Activated T-helper 17 cell treated with anti-CD3 and anti-CD28 coated beads, Interleukin-2, amount 50 U/mL, for 72 hours (primary cell): ENCODE measurements around the gene USP25. TPM values are rescaled to one million over a fixed set of nuclear protein-coding genes. Genes with fewer than 3 reads are reported as not detected.

Source experiments
- ATAC-seq: fragments of 150-1000 bp; cut with Tn5 transposase; replicated peaks from 2 replicates; pipeline ENCODE4 v1.10.0; 2021; ENCODE audit warnings: mild to moderate bottlenecking, moderate library complexity
- H3K27ac Mint-ChIP-seq: one replicate; pipeline ENCODE4 v1.8.0; 2022; ENCODE audit warnings: mixed read lengths
- H3K27me3 Mint-ChIP-seq: one replicate; pipeline ENCODE4 v1.8.0; 2022; ENCODE audit warnings: mixed read lengths
- H3K36me3 Mint-ChIP-seq: one replicate; pipeline ENCODE4 v1.8.0; 2022; ENCODE audit warnings: low read depth, mild to moderate bottlenecking, mixed read lengths
- H3K4me1 Mint-ChIP-seq: one replicate; pipeline ENCODE4 v1.8.0; 2022; ENCODE audit warnings: mixed read lengths
- H3K4me3 Mint-ChIP-seq: one replicate; pipeline ENCODE4 v1.8.0; 2022; ENCODE audit warnings: mild to moderate bottlenecking, mixed read lengths
- H3K9me3 Mint-ChIP-seq: one replicate; pipeline ENCODE4 v1.8.0; 2022; ENCODE audit warnings: mixed read lengths
- total RNA-seq, 2 donors: library from RNA; stranded (reverse); gene quantifications; one replicate each; pipeline ENCODE4 v1.2.3, GENCODE V29; 2022

Gene USP25
- total RNA-seq, 2 donors from 2014 or later, result 21.3 to 35.3 TPM

GRCh38 chr21:15826908-15827601 lies 97.3 kb downstream of the USP25 start:
- no peaks in the 10 kb centered on the region for H3K27me3 Mint-ChIP-seq
- H3K9me3 Mint-ChIP-seq, result no peaks in the 10 kb centered on the region
- peaks cover 71% of the 10 kb centered on the region for H3K36me3 Mint-ChIP-seq
- H3K27ac Mint-ChIP-seq, result no peak overlapping the region
- ATAC-seq, result no peak
- peaks cover 20% of the 10 kb centered on the region for H3K4me1 Mint-ChIP-seq
- no peak overlapping the region for H3K4me3 Mint-ChIP-seq

GRCh38 chr21:15831497-15831896 lies 101.7 kb downstream of the USP25 start:
- Mint-ChIP-seq H3K4me1 (no peaks in the 10 kb centered on the region), H3K4me3 (no peak overlapping the region), H3K27ac (no peak overlapping the region), H3K9me3 (no peaks in the 10 kb centered on the region), H3K27me3 (no peaks in the 10 kb centered on the region), H3K36me3 (peaks cover 89% of the 10 kb centered on the region)
- ATAC-seq, result no peak

GRCh38 chr21:15837645-15838044 lies 107.9 kb downstream of the USP25 start:
- H3K27me3 Mint-ChIP-seq, result no peaks in the 10 kb centered on the region
- no peaks in the 10 kb centered on the region for H3K9me3 Mint-ChIP-seq
- H3K36me3 Mint-ChIP-seq, result peaks cover 33% of the 10 kb centered on the region
- H3K4me3 Mint-ChIP-seq, result no peak overlapping the region
- no peaks in the 10 kb centered on the region for H3K4me1 Mint-ChIP-seq
- H3K27ac Mint-ChIP-seq, result no peak overlapping the region
- no peak for ATAC-seq

GRCh38 chr21:15839026-15839425 lies 109.2 kb downstream of the USP25 start:
- no peak overlapping the region for H3K4me3 Mint-ChIP-seq
- no peaks in the 10 kb centered on the region for H3K27me3 Mint-ChIP-seq
- no peak for ATAC-seq
- no peak overlapping the region for H3K27ac Mint-ChIP-seq
- no peaks in the 10 kb centered on the region for H3K9me3 Mint-ChIP-seq
- peaks cover 31% of the 10 kb centered on the region for H3K36me3 Mint-ChIP-seq
- H3K4me1 Mint-ChIP-seq, result no peaks in the 10 kb centered on the region

- ATAC-seq, result no peak
- Mint-ChIP-seq H3K36me3 (peaks cover 28% of the 10 kb centered on the region), H3K4me1 (no peaks in the 10 kb centered on the region), H3K27ac (no peak overlapping the region), H3K27me3 (no peaks in the 10 kb centered on the region), H3K9me3 (no peaks in the 10 kb centered on the region), H3K4me3 (no peak overlapping the region)
These were observed 109.8 kb downstream of the USP25 start for GRCh38 chr21:15839601-15840000.

- H3K4me1 Mint-ChIP-seq, result no peaks in the 10 kb centered on the region
These were observed 110.6 kb downstream of the USP25 start for GRCh38 chr21:15840406-15840805.

GRCh38 chr21:15841856-15842564 lies 112.2 kb downstream of the USP25 start:
- Mint-ChIP-seq H3K4me1 (no peaks in the 10 kb centered on the region), H3K36me3 (peaks cover 11% of the 10 kb centered on the region), H3K27ac (no peak overlapping the region), H3K27me3 (no peaks in the 10 kb centered on the region), H3K9me3 (no peaks in the 10 kb centered on the region), H3K4me3 (no peak overlapping the region)
- ATAC-seq, result no peak

More at GRCh38 chr21:15840406-15840805, 110.6 kb downstream of the USP25 start:
- no peaks in the 10 kb centered on the region for H3K9me3 Mint-ChIP-seq
- no peak overlapping the region for H3K27ac Mint-ChIP-seq
- H3K36me3 Mint-ChIP-seq, result peaks cover 20% of the 10 kb centered on the region
- H3K4me3 Mint-ChIP-seq, result no peak overlapping the region
- no peak for ATAC-seq
- H3K27me3 Mint-ChIP-seq, result no peaks in the 10 kb centered on the region

- Mint-ChIP-seq H3K4me1 (no peaks in the 10 kb centered on the region), H3K27me3 (no peaks in the 10 kb centered on the region), H3K9me3 (no peaks in the 10 kb centered on the region), H3K4me3 (no peak overlapping the region), H3K36me3 (peaks cover 13% of the 10 kb centered on the region), H3K27ac (no peak overlapping the region)
- ATAC-seq, result no peak
These were observed 112.7 kb downstream of the USP25 start for GRCh38 chr21:15842565-15842880.

GRCh38 chr21:15843766-15844165 lies 114.0 kb downstream of the USP25 start:
- Mint-ChIP-seq H3K36me3 (peaks cover 26% of the 10 kb centered on the region), H3K4me3 (no peak overlapping the region), H3K27me3 (no peaks in the 10 kb centered on the region), H3K4me1 (no peaks in the 10 kb centered on the region), H3K9me3 (no peaks in the 10 kb centered on the region), H3K27ac (no peak overlapping the region)
- ATAC-seq, result no peak

GRCh38 chr21:15848634-15849560 lies 119.1 kb downstream of the USP25 start:
- no peak for ATAC-seq
- no peaks in the 10 kb centered on the region for H3K27me3 Mint-ChIP-seq
- H3K4me3 Mint-ChIP-seq, result no peak overlapping the region
- H3K4me1 Mint-ChIP-seq, result no peaks in the 10 kb centered on the region
- no peaks in the 10 kb centered on the region for H3K9me3 Mint-ChIP-seq
- H3K27ac Mint-ChIP-seq, result no peak overlapping the region
- H3K36me3 Mint-ChIP-seq, result peaks cover 41% of the 10 kb centered on the region

GRCh38 chr21:15849927-15850326 lies 120.1 kb downstream of the USP25 start:
- Mint-ChIP-seq H3K27me3 (no peaks in the 10 kb centered on the region), H3K27ac (no peak overlapping the region), H3K4me3 (no peak overlapping the region), H3K4me1 (no peaks in the 10 kb centered on the region), H3K9me3 (no peaks in the 10 kb centered on the region), H3K36me3 (peaks cover 47% of the 10 kb centered on the region)
- ATAC-seq, result no peak

GRCh38 chr21:15850645-15851044 lies 120.9 kb downstream of the USP25 start:
- no peak overlapping the region for H3K27ac Mint-ChIP-seq
- no peak for ATAC-seq
- H3K36me3 Mint-ChIP-seq, result peaks cover 53% of the 10 kb centered on the region
- H3K4me1 Mint-ChIP-seq, result peaks cover 2% of the 10 kb centered on the region
- no peaks in the 10 kb centered on the region for H3K27me3 Mint-ChIP-seq
- peaks cover under 1% of the 10 kb centered on the region for H3K9me3 Mint-ChIP-seq
- no peak overlapping the region for H3K4me3 Mint-ChIP-seq

GRCh38 chr21:15852146-15852545 lies 122.4 kb downstream of the USP25 start:
- Mint-ChIP-seq H3K27ac (no peak overlapping the region), H3K27me3 (no peaks in the 10 kb centered on the region), H3K4me1 (peaks cover 6% of the 10 kb centered on the region), H3K36me3 (peaks cover 58% of the 10 kb centered on the region), H3K9me3 (peaks cover 3% of the 10 kb centered on the region), H3K4me3 (no peak overlapping the region)
- ATAC-seq, result no peak

GRCh38 chr21:15853126-15853525 lies 123.3 kb downstream of the USP25 start:
- Mint-ChIP-seq H3K27ac (no peak overlapping the region), H3K27me3 (no peaks in the 10 kb centered on the region), H3K4me1 (peaks cover 6% of the 10 kb centered on the region), H3K36me3 (peaks cover 50% of the 10 kb centered on the region), H3K9me3 (peaks cover 3% of the 10 kb centered on the region), H3K4me3 (no peak overlapping the region)
- ATAC-seq, result no peak
